ENCODE data around the gene GABRB3.

GABRB3 gene

DNA sequence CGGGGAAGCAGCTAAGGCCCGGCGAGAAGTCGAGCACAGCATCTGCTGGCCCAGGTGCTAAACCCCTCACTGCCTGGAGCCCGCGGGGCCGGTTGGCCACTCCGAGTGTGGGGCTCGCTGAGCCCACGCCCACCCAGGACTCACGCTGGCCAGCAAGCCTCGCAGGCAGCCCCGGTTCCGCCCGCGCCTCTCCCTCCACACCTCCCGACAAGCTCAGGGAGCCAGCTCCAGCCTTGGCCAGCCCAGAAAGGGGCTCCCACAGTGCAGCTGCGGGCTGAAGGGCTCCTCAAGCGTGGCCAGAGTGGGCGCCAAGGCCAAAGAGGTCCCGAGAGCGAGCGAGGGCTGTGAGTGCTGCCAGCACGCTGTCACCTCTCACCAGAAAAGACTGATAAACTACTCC, 8.9 kb upstream of the GABRB3 start:
- no peak for TF ChIP-seq CTCF (IDR thresholded peaks at IDR 0.05)

DNA sequence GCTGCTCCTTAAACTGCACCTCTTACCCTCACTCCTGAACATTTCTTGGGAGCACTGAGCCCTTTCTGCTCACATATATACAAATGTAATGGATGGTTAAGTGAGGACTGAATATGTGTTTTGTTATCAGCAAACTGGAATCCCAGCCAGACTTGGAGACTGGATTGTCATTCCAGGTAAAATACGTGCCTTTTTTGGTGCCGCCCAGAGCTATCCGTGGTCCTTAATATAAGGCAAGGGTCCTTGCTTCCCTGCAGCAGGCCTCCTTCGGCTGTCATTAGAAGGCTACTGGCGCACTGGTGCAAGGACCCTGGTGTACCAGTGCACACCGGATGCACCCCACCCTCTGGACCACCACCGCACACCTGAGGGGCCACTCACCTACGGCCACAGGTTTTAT, 1.1 kb upstream of the GABRB3 start:
- TF ChIP-seq CTCF (IDR thresholded peaks at IDR 0.05): no peak

- TF ChIP-seq CTCF (IDR thresholded peaks at IDR 0.05): no peak
Measured at GRCh38 chr15:26773067-26773877, 406 bp upstream of the GABRB3 start.

DNA sequence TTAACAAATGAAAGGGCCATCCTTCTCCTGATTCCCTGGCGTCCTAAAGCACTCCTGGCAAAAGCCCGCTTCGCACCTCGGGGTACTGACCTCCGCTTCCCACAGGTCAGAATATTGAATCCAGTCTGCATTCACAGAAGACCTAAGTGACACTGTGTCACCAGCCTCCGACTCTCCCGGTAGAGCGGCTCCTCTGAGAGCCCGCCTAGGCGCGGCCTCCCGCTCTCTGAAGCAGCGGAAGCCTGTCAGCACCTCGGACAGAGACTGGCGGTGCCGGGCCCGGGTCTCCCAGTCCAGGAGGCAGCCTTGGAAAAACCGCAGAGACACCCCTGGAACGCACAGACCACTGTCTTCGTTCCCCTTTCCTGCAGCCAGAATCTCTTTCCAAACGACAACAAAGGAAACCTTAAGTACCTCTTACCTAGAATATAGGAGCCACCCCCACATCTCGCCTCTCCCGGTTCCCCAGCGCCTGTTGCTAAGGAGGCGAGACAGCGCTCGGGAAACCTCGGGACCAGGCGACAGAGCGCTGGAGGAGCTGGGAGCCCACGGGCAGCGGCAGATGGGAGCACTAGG, 1.2 kb downstream of the GABRB3 start:
- TF ChIP-seq CTCF (IDR thresholded peaks at IDR 0.05): no peak

DNA sequence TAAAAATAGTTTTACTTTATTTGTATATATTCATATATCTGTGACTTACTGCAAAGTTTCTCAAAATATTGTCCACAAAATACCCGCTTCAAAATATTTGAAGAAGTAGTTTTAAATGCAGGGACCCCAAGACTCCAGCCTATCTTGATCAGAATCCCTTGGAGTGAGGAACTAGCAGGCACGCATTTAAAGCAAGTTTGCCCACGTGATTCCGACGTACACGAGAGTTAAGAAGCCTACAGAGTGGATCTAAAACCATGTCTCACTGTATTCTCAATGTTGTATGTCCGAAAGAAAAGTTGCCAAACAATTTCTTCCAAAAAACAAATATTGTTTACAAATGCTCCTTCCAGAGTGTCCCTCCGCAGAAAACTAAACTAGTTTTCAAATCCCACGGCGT, 1.7 kb downstream of the GABRB3 start:
- no peak for TF ChIP-seq CTCF (IDR thresholded peaks at IDR 0.05)

GRCh38 chr15:26767169-26767670, 5.6 kb downstream of the GABRB3 start:
- no peak for TF ChIP-seq CTCF (IDR thresholded peaks at IDR 0.05)

GRCh38 chr15:26766262-26766661, 6.6 kb downstream of the GABRB3 start:
- TF ChIP-seq CTCF (IDR thresholded peaks at IDR 0.05): no peak

Data from LNCAP (cell line).